ENCODE results near the gene PADI6. TPM values are rescaled to one million over a fixed set of nuclear protein-coding genes. Genes with fewer than 3 reads are reported as not detected.

The PADI6 gene
- total and polyA plus RNA-seq, 2 of the 8 experiments (the other 6 are each of a cell fraction or from before 2014, with no cell fraction given), result not detected

DNA sequence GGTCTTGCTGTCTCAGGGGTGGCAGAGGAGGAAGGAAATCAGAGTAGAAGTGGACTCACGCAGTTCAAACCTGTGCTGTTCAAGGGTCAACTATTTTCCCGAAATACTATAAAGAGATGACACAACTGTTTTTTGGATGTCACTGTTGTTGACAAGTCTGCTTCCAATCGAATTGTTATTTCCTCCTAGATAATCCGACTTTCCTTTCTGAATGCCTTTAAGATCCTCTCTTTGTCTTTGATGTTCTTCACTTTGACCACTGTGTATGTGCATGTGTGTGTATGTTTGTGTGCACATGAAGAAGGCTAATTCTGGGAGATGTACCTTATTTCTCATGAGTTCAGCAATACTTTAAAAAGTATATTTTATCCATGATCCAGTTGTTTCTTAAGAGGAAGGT is 42.4 kb upstream of the PADI6 start:
- Histone ChIP-seq H2BK5ac (ENCODE audit: low read depth, low read length) (no peak overlapping the region), H4K8ac (ENCODE audit: extremely low read depth, insufficient read depth, low read length) (no peak overlapping the region), H4K20me1 (replicated peaks in 1 of 2; ENCODE audit: control insufficient read depth in 1 of 2, insufficient read depth in 2 of 2, low read length in 2 of 2) (no peaks in the 10 kb centered on the region), H3K79me2 (ENCODE audit: control insufficient read depth in 1 of 2, insufficient read depth in 2 of 2, low read length in 2 of 2) (no peaks in the 10 kb centered on the region), H3K4me3 (ENCODE audit: extremely low read depth in 1 of 4, insufficient read depth in 2 of 4, low read depth in 3 of 4, low read length in 4 of 4) (no peak overlapping the region), H2AK5ac (ENCODE audit: low read depth, low read length) (no peak overlapping the region), H2AFZ (ENCODE audit: low read length) (no peak overlapping the region), H4K91ac (replicated peaks; ENCODE audit: insufficient read length, low read length) (no peak overlapping the region), H3K4me2 (ENCODE audit: insufficient read depth in 1 of 2, low read depth in 2 of 2, low read length in 2 of 2) (no peak overlapping the region), H2BK20ac (ENCODE audit: low read length) (no peak overlapping the region), H3K23me2 (ENCODE audit: low read depth, low read length) (no peaks in the 10 kb centered on the region), H3K9ac (replicated peaks in 1 of 4; ENCODE audit: extremely low read depth in 1 of 4, low read depth in 3 of 4, low read length in 3 of 4) (no peak overlapping the region), H3K9me3 (ENCODE audit: insufficient read depth in 2 of 2, low read depth in 1 of 2, low read length in 1 of 2) (no peaks in the 10 kb centered on the region), H3K18ac (ENCODE audit: extremely low read depth, low read length) (no peak overlapping the region), H2BK120ac (replicated peaks; ENCODE audit: low read depth, low read length) (no peak overlapping the region), H3K4me1 (replicated peaks in 1 of 4; ENCODE audit: control insufficient read depth in 3 of 4, insufficient read depth in 4 of 4, low read length in 3 of 4) (no peaks in the 10 kb centered on the region), H3K23ac (ENCODE audit: insufficient read length) (no peak overlapping the region), H3K27me3 (replicated peaks in 1 of 4; ENCODE audit: control insufficient read depth in 3 of 4, extremely low read depth in 1 of 4, insufficient read depth in 3 of 4, low read length in 3 of 4) (no peaks in the 10 kb centered on the region; a peak in 3 of 7 replicates), H3K56ac (replicated peaks; ENCODE audit: insufficient read length, low read depth, low read length) (no peak overlapping the region), H3K36me3 (ENCODE audit: control insufficient read depth in 2 of 4, insufficient read depth in 4 of 4, low read length in 3 of 4) (no peaks in the 10 kb centered on the region), H3K4ac (replicated peaks; ENCODE audit: insufficient read length, low read depth, low read length) (no peak overlapping the region), H2BK15ac (ENCODE audit: low read length) (no peak overlapping the region), H2BK12ac (ENCODE audit: low read depth, low read length) (no peak overlapping the region), H4K5ac (ENCODE audit: insufficient read length, low read depth, low read length) (no peak overlapping the region), H3K79me1 (ENCODE audit: low read depth, low read length) (no peaks in the 10 kb centered on the region), H3K27ac (ENCODE audit: low read depth, low read length) (no peak overlapping the region), H3K14ac (ENCODE audit: insufficient read length) (no peak overlapping the region)
- WGBS, 2 experiments (ENCODE audit: extremely low coverage in 1 of 2, insufficient coverage in 1 of 2, insufficient read length in 1 of 2, insufficient replicate concordance in 2 of 2, low coverage in 1 of 2, low lambda C conversion rate in 2 of 2, missing lambda C conversion rate in 1 of 2), result 83% methylated on average over 4 of the region's 4 CpGs; no CpG with 5 or more reads in 1 of the 2 experiments
- FAIRE-seq, result no peak
- DNase-seq (ENCODE audit: low read depth in 1 of 2, low spot score in 2 of 2), result no peak
- ChIA-PET POLR2A (ENCODE audit: partially characterized antibody) (interaction anchor here (0.5 kb wide), 1 partner anchor 17 kb away, joined by 3 read pairs; no protein-coding TSS in a partner anchor), CTCF (ENCODE audit: partially characterized antibody) (interaction anchor here (0.7 kb wide), 2 partner anchors 27 to 43 kb away, joined by 3 to 4 read pairs; partner anchors contain the start of gene PADI6)
- TF ChIP-seq, protein P1, sequence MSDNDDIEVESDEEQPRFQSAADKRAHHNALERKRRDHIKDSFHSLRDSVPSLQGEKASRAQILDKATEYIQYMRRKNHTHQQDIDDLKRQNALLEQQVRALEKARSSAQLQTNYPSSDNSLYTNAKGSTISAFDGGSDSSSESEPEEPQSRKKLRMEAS (IDR thresholded peaks at IDR 0.05), result no peak
- TF ChIP-seq CTBP2 (IDR thresholded peaks at IDR 0.05; ENCODE audit: borderline replicate concordance, insufficient read depth, insufficient read length, low read length) (no peak), POLR2AphosphoS5 (IDR thresholded peaks at IDR 0.05; ENCODE audit: low read depth, low read length) (no peak), HDAC2 (IDR thresholded peaks at IDR 0.05; ENCODE audit: borderline replicate concordance in 1 of 2, low read depth in 2 of 2, low read length in 2 of 2) (no peak), BCL11A (IDR thresholded peaks at IDR 0.05; ENCODE audit: low read depth in 2 of 2, low read length in 2 of 2) (no peak), POU5F1 (IDR thresholded peaks at IDR 0.05; ENCODE audit: low read depth, low read length) (no peak), SAP30 (IDR thresholded peaks at IDR 0.05; ENCODE audit: insufficient read depth, insufficient replicate concordance, low read length) (no peak), PHF8 (conservative IDR thresholded peaks at IDR 0.05; ENCODE audit: low read depth, low read length) (no peak), RBBP5 (IDR thresholded peaks at IDR 0.05; ENCODE audit: borderline replicate concordance, low read depth, low read length) (no peak), HDAC6 (IDR thresholded peaks at IDR 0.05; ENCODE audit: low read depth, low read length) (no peak), TAF7 (optimal IDR thresholded peaks at IDR 0.05; ENCODE audit: borderline replicate concordance, low read depth, low read length) (no peak)
- TF ChIP-seq, protein P2, sequence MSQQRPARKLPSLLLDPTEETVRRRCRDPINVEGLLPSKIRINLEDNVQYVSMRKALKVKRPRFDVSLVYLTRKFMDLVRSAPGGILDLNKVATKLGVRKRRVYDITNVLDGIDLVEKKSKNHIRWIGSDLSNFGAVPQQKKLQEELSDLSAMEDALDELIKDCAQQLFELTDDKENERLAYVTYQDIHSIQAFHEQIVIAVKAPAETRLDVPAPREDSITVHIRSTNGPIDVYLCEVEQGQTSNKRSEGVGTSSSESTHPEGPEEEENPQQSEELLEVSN (IDR thresholded peaks at IDR 0.05), result no peak
